ENCODE measurements around the gene KIAA1671. TPM values are rescaled to one million over a fixed set of nuclear protein-coding genes. Genes with fewer than 3 reads are reported as not detected.

Gene KIAA1671
- total RNA-seq, 1 experiment from 2014 or later = 12.8 TPM

DNA sequence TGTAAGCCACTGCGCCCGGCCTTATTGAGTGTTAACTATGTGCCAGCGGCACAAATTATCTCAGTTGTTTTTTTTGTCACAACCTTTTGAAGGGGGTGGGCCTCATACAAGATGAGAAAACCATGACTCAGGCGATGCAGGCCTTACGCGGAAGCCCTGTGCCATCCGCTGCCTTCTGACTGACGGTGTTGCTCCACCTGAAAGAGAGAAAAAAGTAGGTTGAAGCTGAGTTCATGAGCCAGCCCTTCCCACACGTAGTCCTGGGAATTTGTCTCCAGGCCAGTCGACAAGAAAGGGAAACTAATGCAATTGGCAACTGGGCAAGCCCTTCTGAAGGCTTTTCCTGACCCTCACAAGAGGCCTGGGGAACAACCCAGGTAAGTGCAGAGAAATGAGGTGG, 150.2 kb downstream of the KIAA1671 start:
- Histone ChIP-seq H3K9me3 (ENCODE audit: low read depth, low read length, poor library complexity, severe bottlenecking) (no peaks in the 10 kb centered on the region), H3K27ac (ENCODE audit: low read depth, low read length, poor library complexity, severe bottlenecking) (no peak overlapping the region), H3K27me3 (replicated peaks; ENCODE audit: insufficient read depth, low read depth, low read length, poor library complexity) (no peaks in the 10 kb centered on the region), H3K4me1 (ENCODE audit: insufficient read depth, low read length, poor library complexity, severe bottlenecking) (no peaks in the 10 kb centered on the region), H3K4me3 (ENCODE audit: low read depth, low read length, poor library complexity, severe bottlenecking) (no peak overlapping the region), H3K36me3 (ENCODE audit: insufficient read depth, low read length, poor library complexity, severe bottlenecking) (no peaks in the 10 kb centered on the region)
- ChIA-PET POLR2A (ENCODE audit: low non-redundant PET) (no interaction called here), CTCF (no interaction called here)
- intact Hi-C loops (cut with micrococcal nuclease; ENCODE audit: unreplicated experiment) = no loop called here
- DNase-seq (ENCODE audit: low spot score) = no peak
- no TSS peak for BruUV-seq (replicated peaks)
- TF ChIP-seq, protein P1, sequence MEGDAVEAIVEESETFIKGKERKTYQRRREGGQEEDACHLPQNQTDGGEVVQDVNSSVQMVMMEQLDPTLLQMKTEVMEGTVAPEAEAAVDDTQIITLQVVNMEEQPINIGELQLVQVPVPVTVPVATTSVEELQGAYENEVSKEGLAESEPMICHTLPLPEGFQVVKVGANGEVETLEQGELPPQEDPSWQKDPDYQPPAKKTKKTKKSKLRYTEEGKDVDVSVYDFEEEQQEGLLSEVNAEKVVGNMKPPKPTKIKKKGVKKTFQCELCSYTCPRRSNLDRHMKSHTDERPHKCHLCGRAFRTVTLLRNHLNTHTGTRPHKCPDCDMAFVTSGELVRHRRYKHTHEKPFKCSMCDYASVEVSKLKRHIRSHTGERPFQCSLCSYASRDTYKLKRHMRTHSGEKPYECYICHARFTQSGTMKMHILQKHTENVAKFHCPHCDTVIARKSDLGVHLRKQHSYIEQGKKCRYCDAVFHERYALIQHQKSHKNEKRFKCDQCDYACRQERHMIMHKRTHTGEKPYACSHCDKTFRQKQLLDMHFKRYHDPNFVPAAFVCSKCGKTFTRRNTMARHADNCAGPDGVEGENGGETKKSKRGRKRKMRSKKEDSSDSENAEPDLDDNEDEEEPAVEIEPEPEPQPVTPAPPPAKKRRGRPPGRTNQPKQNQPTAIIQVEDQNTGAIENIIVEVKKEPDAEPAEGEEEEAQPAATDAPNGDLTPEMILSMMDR (conservative IDR thresholded peaks at IDR 0.05; ENCODE audit: low read depth, low read length) = no peak
- TF ChIP-seq EZH2 (IDR thresholded peaks at IDR 0.05; ENCODE audit: borderline replicate concordance, low read depth, low read length, poor library complexity, severe bottlenecking) = no peak

DNA sequence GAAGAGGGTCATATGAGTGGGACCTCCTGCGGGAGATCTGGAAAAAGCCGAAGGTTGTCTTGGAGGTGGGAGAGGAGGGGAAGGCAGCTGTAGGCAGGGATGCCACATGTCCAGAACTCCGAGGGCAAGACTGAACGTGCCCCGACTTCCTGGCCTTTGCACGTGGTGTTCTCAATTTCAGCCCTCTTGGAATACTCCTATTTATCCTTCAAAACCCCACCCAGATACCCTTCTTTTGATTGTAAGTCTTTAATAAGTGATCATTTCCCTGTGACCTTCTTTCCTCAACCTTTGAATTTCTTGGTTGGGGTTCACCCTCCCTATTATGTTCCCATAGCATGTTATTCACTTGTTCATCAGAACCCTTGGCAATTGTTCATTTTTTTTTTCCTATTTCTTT, 151.9 kb downstream of the KIAA1671 start:
- H3K4me1 ChIP-seq (ENCODE audit: insufficient read depth, low read length, poor library complexity, severe bottlenecking) = no peaks in the 10 kb centered on the region
- H3K27ac ChIP-seq (ENCODE audit: low read depth, low read length, poor library complexity, severe bottlenecking) = no peak overlapping the region
- intact Hi-C loops (cut with micrococcal nuclease; ENCODE audit: unreplicated experiment) = no loop called here
- POLR2A ChIA-PET (ENCODE audit: low non-redundant PET) = no interaction called here
- CTCF ChIA-PET = no interaction called here
- H3K27me3 ChIP-seq (replicated peaks; ENCODE audit: insufficient read depth, low read depth, low read length, poor library complexity) = no peaks in the 10 kb centered on the region
- H3K9me3 ChIP-seq (ENCODE audit: low read depth, low read length, poor library complexity, severe bottlenecking) = no peaks in the 10 kb centered on the region
- no peak for DNase-seq (ENCODE audit: low spot score)
- TF ChIP-seq, protein P1 (conservative IDR thresholded peaks at IDR 0.05; ENCODE audit: low read depth, low read length) = no peak
- TF ChIP-seq EZH2 (IDR thresholded peaks at IDR 0.05; ENCODE audit: borderline replicate concordance, low read depth, low read length, poor library complexity, severe bottlenecking) = no peak
- BruUV-seq (replicated peaks) = no TSS peak
- H3K4me3 ChIP-seq (ENCODE audit: low read depth, low read length, poor library complexity, severe bottlenecking) = no peak overlapping the region
- no peaks in the 10 kb centered on the region for H3K36me3 ChIP-seq (ENCODE audit: insufficient read depth, low read length, poor library complexity, severe bottlenecking)

DNA sequence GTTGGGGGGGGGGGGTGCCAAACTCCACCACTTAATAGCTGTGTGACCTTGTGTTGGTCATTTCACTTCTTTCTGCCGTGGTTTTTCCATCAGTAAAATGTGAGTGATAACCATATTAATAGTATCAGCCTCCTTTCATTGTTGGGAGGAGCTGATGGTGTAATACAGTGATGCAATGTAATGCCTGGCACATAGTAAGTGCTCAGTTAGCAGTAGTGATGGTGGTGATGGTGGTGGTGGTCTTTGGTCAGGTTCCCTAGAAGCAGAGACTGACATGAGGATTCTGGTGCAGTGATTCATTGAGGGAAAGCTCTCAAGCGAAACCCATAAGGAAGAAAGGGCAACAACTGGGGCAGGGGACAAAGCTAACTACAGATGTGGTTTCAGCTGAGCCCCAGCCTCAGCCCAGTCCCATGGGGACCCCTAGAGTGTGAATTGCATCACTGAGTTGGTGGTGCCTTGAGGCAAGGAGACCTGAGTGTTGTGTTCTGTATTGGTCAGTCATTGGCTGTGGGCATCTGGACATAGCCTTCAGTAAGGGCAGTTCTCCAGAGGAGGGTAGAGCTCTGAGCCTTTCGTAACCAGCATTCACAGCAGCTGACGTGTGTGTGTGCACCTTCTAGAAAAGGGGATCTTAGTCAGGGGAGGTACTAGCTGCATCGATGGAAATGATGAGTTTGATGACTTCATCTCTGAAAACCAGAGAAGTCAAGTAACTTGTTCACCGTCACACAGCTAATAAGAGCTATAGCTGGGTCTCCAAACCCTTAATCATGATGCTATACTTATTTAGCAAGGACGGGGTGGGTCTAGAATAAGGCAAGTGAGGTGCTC, 153.5 kb downstream of the KIAA1671 start:
- Histone ChIP-seq H3K4me3 (ENCODE audit: low read depth, low read length, poor library complexity, severe bottlenecking) (no peak overlapping the region), H3K27ac (ENCODE audit: low read depth, low read length, poor library complexity, severe bottlenecking) (no peak overlapping the region), H3K27me3 (replicated peaks; ENCODE audit: insufficient read depth, low read depth, low read length, poor library complexity) (no peaks in the 10 kb centered on the region), H3K36me3 (ENCODE audit: insufficient read depth, low read length, poor library complexity, severe bottlenecking) (no peaks in the 10 kb centered on the region), H3K9me3 (ENCODE audit: low read depth, low read length, poor library complexity, severe bottlenecking) (no peaks in the 10 kb centered on the region), H3K4me1 (ENCODE audit: insufficient read depth, low read length, poor library complexity, severe bottlenecking) (no peaks in the 10 kb centered on the region)
- CTCF ChIA-PET = interaction anchor here (0.5 kb wide), 1 partner anchor 119 kb away, joined by 3 read pairs; no protein-coding TSS in a partner anchor
- BruUV-seq (replicated peaks) = no TSS peak
- POLR2A ChIA-PET (ENCODE audit: low non-redundant PET) = interaction anchor here (0.5 kb wide), 1 partner anchor 49 kb away, joined by 3 read pairs; no protein-coding TSS in a partner anchor
- no peak for TF ChIP-seq EZH2 (IDR thresholded peaks at IDR 0.05; ENCODE audit: borderline replicate concordance, low read depth, low read length, poor library complexity, severe bottlenecking)
- TF ChIP-seq, protein P1 (conservative IDR thresholded peaks at IDR 0.05; ENCODE audit: low read depth, low read length) = no peak
- intact Hi-C loops (cut with micrococcal nuclease; ENCODE audit: unreplicated experiment) = no loop called here
- DNase-seq (ENCODE audit: low spot score) = no peak

Data from A673 (cell line).